H9 (cell line): Measurements from ENCODE around the gene STT3B. TPM values are rescaled to one million over a fixed set of nuclear protein-coding genes. Genes with fewer than 3 reads are reported as not detected.

Experiments
- DNase-seq: peaks from one replicate; pipeline ENCODE4 v3.0.0-alpha.2; 2017
- H2AFZ ChIP-seq: one replicate; pipeline ENCODE4 v1.6.1; 2013; ENCODE audit warnings: mild to moderate bottlenecking, low read length, control low read depth, moderate library complexity
- H2AK5ac ChIP-seq: 2 replicates; pipeline ENCODE4 v1.6.1; 2013; ENCODE audit warnings: low read length, control low read depth, mixed read lengths; ENCODE audit not compliant: insufficient read length
- H2BK120ac ChIP-seq: one replicate; pipeline ENCODE4 v1.6.1; 2013; ENCODE audit warnings: low read depth, mild to moderate bottlenecking, low read length, control low read depth, inconsistent platforms; ENCODE audit not compliant: poor library complexity, severe bottlenecking
- H2BK12ac ChIP-seq: 2 replicates; pipeline ENCODE4 v1.6.1; 2013; ENCODE audit warnings: low read length, control low read depth, mixed read lengths, low read depth; ENCODE audit not compliant: insufficient read length
- H2BK15ac ChIP-seq: 2 replicates; pipeline ENCODE4 v1.6.1; 2013; ENCODE audit warnings: low read depth, low read length, control low read depth
- H2BK20ac ChIP-seq: one replicate; pipeline ENCODE4 v1.6.1; 2013; ENCODE audit warnings: low read depth, mild to moderate bottlenecking, low read length, control low read depth, inconsistent platforms; ENCODE audit not compliant: poor library complexity, severe bottlenecking
- H2BK5ac ChIP-seq: 2 replicates; pipeline ENCODE4 v1.6.1; 2013; ENCODE audit warnings: low read length, control low read depth, mixed read lengths; ENCODE audit not compliant: insufficient read length
- H3K14ac ChIP-seq: 2 replicates; pipeline ENCODE4 v1.6.1; 2013; ENCODE audit warnings: low read length, control low read depth; ENCODE audit not compliant: insufficient read depth
- H3K18ac ChIP-seq: 2 replicates; pipeline ENCODE4 v1.6.1; 2013; ENCODE audit warnings: low read depth, mild to moderate bottlenecking, mixed read lengths, low read length, control low read depth; ENCODE audit not compliant: insufficient read length
- H3K23ac ChIP-seq: 2 replicates; pipeline ENCODE4 v1.6.1; 2013; ENCODE audit warnings: low read length, control low read depth, mixed read lengths, low read depth; ENCODE audit not compliant: insufficient read length
- H3K23me2 ChIP-seq: 2 replicates; pipeline ENCODE4 v1.6.1; 2013; ENCODE audit warnings: low read depth, mild to moderate bottlenecking, mixed read lengths, low read length, control low read depth; ENCODE audit not compliant: insufficient read length, poor library complexity, severe bottlenecking
- H3K27ac ChIP-seq: 2 replicates; pipeline ENCODE4 v1.5.1; 2013; ENCODE audit warnings: low read length, control low read depth, mixed read lengths, low read depth; ENCODE audit not compliant: insufficient read length
- H3K27me3 ChIP-seq: 2 replicates; pipeline ENCODE4 v1.6.1; 2013; ENCODE audit warnings: low read length, control low read depth, inconsistent platforms; ENCODE audit not compliant: insufficient read depth
- H3K4ac ChIP-seq: 2 replicates; pipeline ENCODE4 v1.6.1; 2013; ENCODE audit warnings: low read depth, mild to moderate bottlenecking, control low read depth, inconsistent platforms, low read length, moderate library complexity
- H3K4me1 ChIP-seq: 2 replicates; pipeline ENCODE4 v1.6.1; 2013; ENCODE audit warnings: low read length, control low read depth, inconsistent platforms; ENCODE audit not compliant: insufficient read depth
- H3K4me2 ChIP-seq: 2 replicates; pipeline ENCODE4 v1.6.1; 2013; ENCODE audit warnings: low read length, control low read depth, mixed read lengths; ENCODE audit not compliant: insufficient read length, insufficient read depth
- H3K56ac ChIP-seq: 2 replicates; pipeline ENCODE4 v1.6.1; 2013; ENCODE audit warnings: low read depth, mild to moderate bottlenecking, mixed read lengths, low read length, control low read depth; ENCODE audit not compliant: insufficient read length
- H3K79me1 ChIP-seq: 2 replicates; pipeline ENCODE4 v1.6.1; 2013; ENCODE audit warnings: low read depth, mild to moderate bottlenecking, moderate library complexity, low read length, control low read depth, inconsistent platforms; ENCODE audit not compliant: insufficient read depth, poor library complexity, severe bottlenecking
- H3K79me2 ChIP-seq: 2 replicates; pipeline ENCODE4 v1.6.1; 2013; ENCODE audit warnings: low read length, control low read depth, inconsistent platforms; ENCODE audit not compliant: insufficient read depth
- H3K9ac ChIP-seq: 2 replicates; pipeline ENCODE4 v1.6.1; 2013; ENCODE audit warnings: low read length, control low read depth, mixed read lengths; ENCODE audit not compliant: insufficient read length; ENCODE audit errors: extremely low read depth
- H3K9me3 ChIP-seq: one replicate; pipeline ENCODE4 v1.6.1; 2013; ENCODE audit warnings: low read depth, low read length, inconsistent platforms; ENCODE audit not compliant: control insufficient read depth
- H3T11ph ChIP-seq: one replicate; pipeline ENCODE4 v1.6.1; 2013; ENCODE audit warnings: mild to moderate bottlenecking, low read length, control low read depth, inconsistent platforms
- H4K20me1 ChIP-seq: one replicate; pipeline ENCODE4 v1.6.1; 2013; ENCODE audit not compliant: control insufficient read depth, insufficient read length, insufficient read depth
- H4K5ac ChIP-seq: 2 replicates; pipeline ENCODE4 v1.6.1; 2013; ENCODE audit warnings: low read depth, mild to moderate bottlenecking, mixed read lengths, low read length, control low read depth; ENCODE audit not compliant: insufficient read length
- H4K8ac ChIP-seq: replicated peaks from 2 replicates; pipeline ENCODE4 v1.6.1; 2013; ENCODE audit warnings: low read length, control low read depth, mixed read lengths, low read depth; ENCODE audit not compliant: insufficient read length
- H4K91ac ChIP-seq: 2 replicates; pipeline ENCODE4 v1.6.1; 2013; ENCODE audit warnings: low read depth, mild to moderate bottlenecking, moderate library complexity, mixed read lengths, low read length, control low read depth; ENCODE audit not compliant: insufficient read length
- H3K27ac Mint-ChIP-seq, 3 experiments: 2 replicates in 2 of 3; 3 replicates in 1 of 3; pipeline ENCODE4 v1.8.0; 2020 to 2021; ENCODE audit warnings: mixed read lengths in 3 of 3, mild to moderate bottlenecking in 1 of 3, moderate library complexity in 1 of 3
- H3K27me3 Mint-ChIP-seq: 2 replicates; pipeline ENCODE4 v1.8.0; 2021; ENCODE audit warnings: low read depth, mild to moderate bottlenecking, moderate library complexity, mixed read lengths
- H3K36me3 Mint-ChIP-seq, 3 experiments: 2 replicates in 2 of 3; 3 replicates in 1 of 3; pipeline ENCODE4 v1.8.0; 2020 to 2021; ENCODE audit warnings: low read depth in 3 of 3, mixed read lengths in 3 of 3; ENCODE audit not compliant: insufficient read depth in 1 of 3
- H3K4me1 Mint-ChIP-seq, 2 experiments: 2 replicates each; pipeline ENCODE4 v1.8.0; 2020; ENCODE audit warnings: mixed read lengths in 2 of 2
- H3K4me3 Mint-ChIP-seq, 2 experiments: 2 replicates in 1 of 2; 3 replicates in 1 of 2; pipeline ENCODE4 v1.8.0; 2020 to 2021; ENCODE audit warnings: mild to moderate bottlenecking in 2 of 2, mixed read lengths in 2 of 2, moderate library complexity in 1 of 2
- H3K9me3 Mint-ChIP-seq, 2 experiments: 2 replicates in 1 of 2; 3 replicates in 1 of 2; pipeline ENCODE4 v1.8.0; 2020; ENCODE audit warnings: mild to moderate bottlenecking in 2 of 2, mixed read lengths in 2 of 2, moderate library complexity in 1 of 2
- WGBS: extraction: QIAGEN DNeasy Blood & Tissue Kit; methylation state at CpG from one replicate; pipeline ENCODE4 v1.1.7; 2013; ENCODE audit warnings: missing lambda C conversion rate, low lambda C conversion rate, mixed read lengths; ENCODE audit not compliant: insufficient read length; ENCODE audit errors: extremely low coverage; 5-methylcytosine and 5-hydroxymethylcytosine counted together
- total RNA-seq: library from RNA; stranded (reverse); gene quantifications from 2 replicates; pipeline ENCODE4 v1.2.1, GENCODE V29; 2021
- TF ChIP-seq, protein P1 (sequence below): fragments of 200-600 bp; sonication (generic); conservative IDR thresholded peaks from 3 replicates; pipeline ENCODE4 v1.8.0; 2021; ENCODE audit warnings: antibody characterized with exemption, mild to moderate bottlenecking

The STT3B gene
- total RNA-seq, 1 experiment from 2014 or later, result 79.9 TPM

DNA sequence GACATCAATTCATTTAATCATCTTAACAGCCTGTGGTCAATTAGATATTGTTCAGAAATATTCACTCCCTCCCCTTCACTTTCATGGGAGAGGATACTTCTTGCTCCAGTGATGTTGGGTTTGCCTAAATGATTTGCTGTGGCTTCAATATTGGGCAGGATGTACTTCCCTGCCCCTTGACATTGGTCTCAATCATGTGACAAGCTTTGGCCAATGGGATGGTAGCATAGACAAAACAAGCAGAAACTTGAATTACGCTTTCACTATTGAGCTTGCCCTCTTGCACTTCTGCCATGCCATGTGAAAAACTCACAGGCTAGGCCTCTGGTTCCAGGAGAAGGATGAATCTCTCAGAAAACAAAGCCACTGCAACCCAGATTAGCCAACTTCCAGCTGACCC, 42.2 kb upstream of the STT3B start:
- no peak overlapping the region for H3K4me3 Mint-ChIP-seq
- Histone ChIP-seq H2BK20ac (no peak overlapping the region), H4K91ac (no peak overlapping the region), H3K14ac (no peak overlapping the region), H3K4ac (no peak overlapping the region), H3K9ac (no peak overlapping the region), H3K56ac (no peak overlapping the region), H3K27ac (no peak overlapping the region), H3K27me3 (no peaks in the 10 kb centered on the region), H3K79me1 (no peaks in the 10 kb centered on the region), H3K23me2 (no peaks in the 10 kb centered on the region), H2AFZ (no peak overlapping the region), H4K5ac (no peak overlapping the region), H2BK5ac (no peak overlapping the region), H4K8ac (no peak overlapping the region), H3K79me2 (no peaks in the 10 kb centered on the region), H2BK120ac (no peak overlapping the region), H2AK5ac (no peak overlapping the region), H3K4me2 (no peak overlapping the region), H4K20me1 (no peaks in the 10 kb centered on the region), H3T11ph (no peak overlapping the region), H3K9me3 (no peaks in the 10 kb centered on the region), H2BK15ac (no peak overlapping the region), H2BK12ac (no peak overlapping the region), H3K4me1 (no peaks in the 10 kb centered on the region), H3K18ac (no peak overlapping the region), H3K23ac (no peak overlapping the region)
- TF ChIP-seq, protein P1, sequence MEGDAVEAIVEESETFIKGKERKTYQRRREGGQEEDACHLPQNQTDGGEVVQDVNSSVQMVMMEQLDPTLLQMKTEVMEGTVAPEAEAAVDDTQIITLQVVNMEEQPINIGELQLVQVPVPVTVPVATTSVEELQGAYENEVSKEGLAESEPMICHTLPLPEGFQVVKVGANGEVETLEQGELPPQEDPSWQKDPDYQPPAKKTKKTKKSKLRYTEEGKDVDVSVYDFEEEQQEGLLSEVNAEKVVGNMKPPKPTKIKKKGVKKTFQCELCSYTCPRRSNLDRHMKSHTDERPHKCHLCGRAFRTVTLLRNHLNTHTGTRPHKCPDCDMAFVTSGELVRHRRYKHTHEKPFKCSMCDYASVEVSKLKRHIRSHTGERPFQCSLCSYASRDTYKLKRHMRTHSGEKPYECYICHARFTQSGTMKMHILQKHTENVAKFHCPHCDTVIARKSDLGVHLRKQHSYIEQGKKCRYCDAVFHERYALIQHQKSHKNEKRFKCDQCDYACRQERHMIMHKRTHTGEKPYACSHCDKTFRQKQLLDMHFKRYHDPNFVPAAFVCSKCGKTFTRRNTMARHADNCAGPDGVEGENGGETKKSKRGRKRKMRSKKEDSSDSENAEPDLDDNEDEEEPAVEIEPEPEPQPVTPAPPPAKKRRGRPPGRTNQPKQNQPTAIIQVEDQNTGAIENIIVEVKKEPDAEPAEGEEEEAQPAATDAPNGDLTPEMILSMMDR, result no peak
- 0 out of 2 replicates have a peak, but pooled peaks cover 2% of the 10 kb centered on the region for H3K27me3 Mint-ChIP-seq
- H3K27ac Mint-ChIP-seq, result no peak overlapping the region
- peaks cover 0 to 2% of the 10 kb centered on the region in 2 experiments; a peak in 1 of 5 replicates for H3K9me3 Mint-ChIP-seq
- no CpG with 5 or more reads among the region's 1 CpG for WGBS
- peaks cover 0 to 4% (median 2%) of the 10 kb centered on the region in 3 experiments; a peak in 3 of 7 replicates for H3K36me3 Mint-ChIP-seq
- DNase-seq, result no peak
- peaks cover 7 to 8% of the 10 kb centered on the region in 2 experiments for H3K4me1 Mint-ChIP-seq
